GM20431 (cell line): Measurements from ENCODE around the gene ZNF621.

ENCODE experiments used
- in situ Hi-C: fragments of 300-500 bp; cut with MseI, MboI; formaldehyde crosslinking; loops from one replicate; pipeline ENCODE4 v1.15.0; 2020; ENCODE audit warnings: low sequenced_read_pairs; ENCODE audit not compliant: unreplicated experiment

Gene ZNF621

GRCh38 chr3:40532252-40532651 is 7.5 kb downstream of the ZNF621 start:
- in situ Hi-C loops = no loop called here

GRCh38 chr3:40534283-40534682 is 9.5 kb downstream of the ZNF621 start:
- in situ Hi-C loops = no loop called here

GRCh38 chr3:40546816-40547215 is 22.1 kb downstream of the ZNF621 start:
- in situ Hi-C loops = no loop called here

- in situ Hi-C loops = loop anchor here (25.0 kb wide), 1 partner anchor 213 kb away; no protein-coding TSS in a partner anchor
Measured at GRCh38 chr3:40550167-40550566, 25.4 kb downstream of the ZNF621 start.

- in situ Hi-C loops = loop anchor here (25.0 kb wide), 1 partner anchor 220 kb away; no protein-coding TSS in a partner anchor
Measured at GRCh38 chr3:40557575-40558161, 32.9 kb downstream of the ZNF621 start.

GRCh38 chr3:40562482-40562881 is 37.7 kb downstream of the ZNF621 start:
- in situ Hi-C loops = loop anchor here (25.0 kb wide), 1 partner anchor 225 kb away; no protein-coding TSS in a partner anchor

- in situ Hi-C loops = loop anchor here (25.0 kb wide), 1 partner anchor 228 kb away; no protein-coding TSS in a partner anchor
Measured at GRCh38 chr3:40565629-40566028, 40.9 kb downstream of the ZNF621 start.

GRCh38 chr3:40566694-40567093 is 41.9 kb downstream of the ZNF621 start:
- in situ Hi-C loops = loop anchor here (25.0 kb wide), 1 partner anchor 229 kb away; no protein-coding TSS in a partner anchor

- in situ Hi-C loops = loop anchor here (25.0 kb wide), 1 partner anchor 235 kb away; no protein-coding TSS in a partner anchor
Measured at GRCh38 chr3:40572588-40572987, 47.8 kb downstream of the ZNF621 start.

GRCh38 chr3:40574050-40574449 is 49.3 kb downstream of the ZNF621 start:
- in situ Hi-C loops = loop anchor here (25.0 kb wide), 1 partner anchor 237 kb away; no protein-coding TSS in a partner anchor

GRCh38 chr3:40574661-40575060 is 49.9 kb downstream of the ZNF621 start:
- in situ Hi-C loops = loop anchor here (25.0 kb wide), 1 partner anchor 237 kb away; no protein-coding TSS in a partner anchor

GRCh38 chr3:40576396-40576795 is 51.6 kb downstream of the ZNF621 start:
- in situ Hi-C loops = no loop called here

- in situ Hi-C loops = loop anchor here (10.0 kb wide), 1 partner anchor 1304 kb away; no protein-coding TSS in a partner anchor
Measured at GRCh38 chr3:40580494-40581091, 55.8 kb downstream of the ZNF621 start.

GRCh38 chr3:40581166-40581565 is 56.4 kb downstream of the ZNF621 start:
- in situ Hi-C loops = loop anchor here (10.0 kb wide), 1 partner anchor 1304 kb away; no protein-coding TSS in a partner anchor

- in situ Hi-C loops = loop anchor here (10.0 kb wide), 1 partner anchor 1302 kb away; no protein-coding TSS in a partner anchor
Measured at GRCh38 chr3:40582401-40583027, 57.8 kb downstream of the ZNF621 start.

GRCh38 chr3:40583691-40584090 is 58.9 kb downstream of the ZNF621 start:
- in situ Hi-C loops = loop anchor here (10.0 kb wide), 1 partner anchor 1301 kb away; no protein-coding TSS in a partner anchor

GRCh38 chr3:40584625-40585189 is 59.9 kb downstream of the ZNF621 start:
- in situ Hi-C loops = loop anchor here (10.0 kb wide), 1 partner anchor 1300 kb away; no protein-coding TSS in a partner anchor

- in situ Hi-C loops = loop anchor here (10.0 kb wide), 1 partner anchor 1299 kb away; no protein-coding TSS in a partner anchor
Measured at GRCh38 chr3:40585381-40586016, 60.7 kb downstream of the ZNF621 start.

- in situ Hi-C loops = loop anchor here (10.0 kb wide), 1 partner anchor 1298 kb away; no protein-coding TSS in a partner anchor
Measured at GRCh38 chr3:40586901-40587300, 62.1 kb downstream of the ZNF621 start.

- in situ Hi-C loops = loop anchor here (10.0 kb wide), 1 partner anchor 1296 kb away; no protein-coding TSS in a partner anchor
Measured at GRCh38 chr3:40588406-40588805, 63.6 kb downstream of the ZNF621 start.
